ENCODE measurements around the gene CHADL.

DNA sequence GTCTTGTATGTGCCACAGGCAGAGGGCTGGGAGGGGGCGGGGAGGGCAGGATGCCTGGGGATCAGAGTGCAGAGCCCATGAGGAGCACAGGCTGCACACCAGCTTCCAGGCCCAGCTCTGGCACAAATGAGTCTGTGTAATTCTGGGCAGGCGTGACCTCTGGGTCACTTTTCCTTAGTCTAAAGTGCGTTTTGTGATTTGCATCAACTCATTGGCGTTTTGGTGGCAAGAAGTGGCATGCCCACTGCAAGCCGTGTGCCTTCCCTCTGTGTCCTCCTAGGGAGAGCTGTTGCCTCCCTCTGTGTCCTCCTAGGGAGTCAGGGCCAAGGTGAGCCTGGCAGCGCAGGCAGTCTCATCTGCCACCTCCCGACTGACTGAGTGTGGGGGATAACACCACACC is 17.2 kb downstream of the CHADL start:
- TF ChIP-seq, protein P1, sequence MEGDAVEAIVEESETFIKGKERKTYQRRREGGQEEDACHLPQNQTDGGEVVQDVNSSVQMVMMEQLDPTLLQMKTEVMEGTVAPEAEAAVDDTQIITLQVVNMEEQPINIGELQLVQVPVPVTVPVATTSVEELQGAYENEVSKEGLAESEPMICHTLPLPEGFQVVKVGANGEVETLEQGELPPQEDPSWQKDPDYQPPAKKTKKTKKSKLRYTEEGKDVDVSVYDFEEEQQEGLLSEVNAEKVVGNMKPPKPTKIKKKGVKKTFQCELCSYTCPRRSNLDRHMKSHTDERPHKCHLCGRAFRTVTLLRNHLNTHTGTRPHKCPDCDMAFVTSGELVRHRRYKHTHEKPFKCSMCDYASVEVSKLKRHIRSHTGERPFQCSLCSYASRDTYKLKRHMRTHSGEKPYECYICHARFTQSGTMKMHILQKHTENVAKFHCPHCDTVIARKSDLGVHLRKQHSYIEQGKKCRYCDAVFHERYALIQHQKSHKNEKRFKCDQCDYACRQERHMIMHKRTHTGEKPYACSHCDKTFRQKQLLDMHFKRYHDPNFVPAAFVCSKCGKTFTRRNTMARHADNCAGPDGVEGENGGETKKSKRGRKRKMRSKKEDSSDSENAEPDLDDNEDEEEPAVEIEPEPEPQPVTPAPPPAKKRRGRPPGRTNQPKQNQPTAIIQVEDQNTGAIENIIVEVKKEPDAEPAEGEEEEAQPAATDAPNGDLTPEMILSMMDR (IDR thresholded peaks at IDR 0.05), result no peak
- TF ChIP-seq RFX5 (IDR thresholded peaks at IDR 0.05; ENCODE audit: low read length) (no peak), TAF1 (IDR thresholded peaks at IDR 0.05; ENCODE audit: borderline replicate concordance, low read depth, low read length) (no peak), GATA2 (CRISPR knock-in tag; IDR thresholded peaks at IDR 0.05) (no peak), RAD21 (IDR thresholded peaks at IDR 0.05; ENCODE audit: low read length) (no peak), EZH2phosphoT487 (IDR thresholded peaks at IDR 0.05; ENCODE audit: borderline replicate concordance, low read depth) (no peak), POLR2AphosphoS5 (IDR thresholded peaks at IDR 0.05; ENCODE audit: low read depth, low read length) (no peak)
- TF ChIP-seq, protein P2, sequence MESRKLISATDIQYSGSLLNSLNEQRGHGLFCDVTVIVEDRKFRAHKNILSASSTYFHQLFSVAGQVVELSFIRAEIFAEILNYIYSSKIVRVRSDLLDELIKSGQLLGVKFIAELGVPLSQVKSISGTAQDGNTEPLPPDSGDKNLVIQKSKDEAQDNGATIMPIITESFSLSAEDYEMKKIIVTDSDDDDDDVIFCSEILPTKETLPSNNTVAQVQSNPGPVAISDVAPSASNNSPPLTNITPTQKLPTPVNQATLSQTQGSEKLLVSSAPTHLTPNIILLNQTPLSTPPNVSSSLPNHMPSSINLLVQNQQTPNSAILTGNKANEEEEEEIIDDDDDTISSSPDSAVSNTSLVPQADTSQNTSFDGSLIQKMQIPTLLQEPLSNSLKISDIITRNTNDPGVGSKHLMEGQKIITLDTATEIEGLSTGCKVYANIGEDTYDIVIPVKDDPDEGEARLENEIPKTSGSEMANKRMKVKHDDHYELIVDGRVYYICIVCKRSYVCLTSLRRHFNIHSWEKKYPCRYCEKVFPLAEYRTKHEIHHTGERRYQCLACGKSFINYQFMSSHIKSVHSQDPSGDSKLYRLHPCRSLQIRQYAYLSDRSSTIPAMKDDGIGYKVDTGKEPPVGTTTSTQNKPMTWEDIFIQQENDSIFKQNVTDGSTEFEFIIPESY (IDR thresholded peaks at IDR 0.05; ENCODE audit: borderline replicate concordance, low read depth), result no peak
- TF ChIP-seq, protein P3, sequence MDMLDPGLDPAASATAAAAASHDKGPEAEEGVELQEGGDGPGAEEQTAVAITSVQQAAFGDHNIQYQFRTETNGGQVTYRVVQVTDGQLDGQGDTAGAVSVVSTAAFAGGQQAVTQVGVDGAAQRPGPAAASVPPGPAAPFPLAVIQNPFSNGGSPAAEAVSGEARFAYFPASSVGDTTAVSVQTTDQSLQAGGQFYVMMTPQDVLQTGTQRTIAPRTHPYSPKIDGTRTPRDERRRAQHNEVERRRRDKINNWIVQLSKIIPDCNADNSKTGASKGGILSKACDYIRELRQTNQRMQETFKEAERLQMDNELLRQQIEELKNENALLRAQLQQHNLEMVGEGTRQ (IDR thresholded peaks at IDR 0.05; ENCODE audit: borderline replicate concordance, low read depth, low read length), result no peak
- TF ChIP-seq, protein P4, sequence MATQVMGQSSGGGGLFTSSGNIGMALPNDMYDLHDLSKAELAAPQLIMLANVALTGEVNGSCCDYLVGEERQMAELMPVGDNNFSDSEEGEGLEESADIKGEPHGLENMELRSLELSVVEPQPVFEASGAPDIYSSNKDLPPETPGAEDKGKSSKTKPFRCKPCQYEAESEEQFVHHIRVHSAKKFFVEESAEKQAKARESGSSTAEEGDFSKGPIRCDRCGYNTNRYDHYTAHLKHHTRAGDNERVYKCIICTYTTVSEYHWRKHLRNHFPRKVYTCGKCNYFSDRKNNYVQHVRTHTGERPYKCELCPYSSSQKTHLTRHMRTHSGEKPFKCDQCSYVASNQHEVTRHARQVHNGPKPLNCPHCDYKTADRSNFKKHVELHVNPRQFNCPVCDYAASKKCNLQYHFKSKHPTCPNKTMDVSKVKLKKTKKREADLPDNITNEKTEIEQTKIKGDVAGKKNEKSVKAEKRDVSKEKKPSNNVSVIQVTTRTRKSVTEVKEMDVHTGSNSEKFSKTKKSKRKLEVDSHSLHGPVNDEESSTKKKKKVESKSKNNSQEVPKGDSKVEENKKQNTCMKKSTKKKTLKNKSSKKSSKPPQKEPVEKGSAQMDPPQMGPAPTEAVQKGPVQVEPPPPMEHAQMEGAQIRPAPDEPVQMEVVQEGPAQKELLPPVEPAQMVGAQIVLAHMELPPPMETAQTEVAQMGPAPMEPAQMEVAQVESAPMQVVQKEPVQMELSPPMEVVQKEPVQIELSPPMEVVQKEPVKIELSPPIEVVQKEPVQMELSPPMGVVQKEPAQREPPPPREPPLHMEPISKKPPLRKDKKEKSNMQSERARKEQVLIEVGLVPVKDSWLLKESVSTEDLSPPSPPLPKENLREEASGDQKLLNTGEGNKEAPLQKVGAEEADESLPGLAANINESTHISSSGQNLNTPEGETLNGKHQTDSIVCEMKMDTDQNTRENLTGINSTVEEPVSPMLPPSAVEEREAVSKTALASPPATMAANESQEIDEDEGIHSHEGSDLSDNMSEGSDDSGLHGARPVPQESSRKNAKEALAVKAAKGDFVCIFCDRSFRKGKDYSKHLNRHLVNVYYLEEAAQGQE (IDR thresholded peaks at IDR 0.05; ENCODE audit: low read depth, low read length), result no peak
- TF ChIP-seq, protein P5, sequence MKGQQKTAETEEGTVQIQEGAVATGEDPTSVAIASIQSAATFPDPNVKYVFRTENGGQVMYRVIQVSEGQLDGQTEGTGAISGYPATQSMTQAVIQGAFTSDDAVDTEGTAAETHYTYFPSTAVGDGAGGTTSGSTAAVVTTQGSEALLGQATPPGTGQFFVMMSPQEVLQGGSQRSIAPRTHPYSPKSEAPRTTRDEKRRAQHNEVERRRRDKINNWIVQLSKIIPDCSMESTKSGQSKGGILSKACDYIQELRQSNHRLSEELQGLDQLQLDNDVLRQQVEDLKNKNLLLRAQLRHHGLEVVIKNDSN (IDR thresholded peaks at IDR 0.05; ENCODE audit: borderline replicate concordance, low read depth), result no peak
- TF ChIP-seq, protein P6, sequence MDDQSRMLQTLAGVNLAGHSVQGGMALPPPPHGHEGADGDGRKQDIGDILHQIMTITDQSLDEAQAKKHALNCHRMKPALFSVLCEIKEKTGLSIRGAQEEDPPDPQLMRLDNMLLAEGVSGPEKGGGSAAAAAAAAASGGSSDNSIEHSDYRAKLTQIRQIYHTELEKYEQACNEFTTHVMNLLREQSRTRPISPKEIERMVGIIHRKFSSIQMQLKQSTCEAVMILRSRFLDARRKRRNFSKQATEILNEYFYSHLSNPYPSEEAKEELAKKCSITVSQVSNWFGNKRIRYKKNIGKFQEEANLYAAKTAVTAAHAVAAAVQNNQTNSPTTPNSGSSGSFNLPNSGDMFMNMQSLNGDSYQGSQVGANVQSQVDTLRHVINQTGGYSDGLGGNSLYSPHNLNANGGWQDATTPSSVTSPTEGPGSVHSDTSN (IDR thresholded peaks at IDR 0.05), result no peak

Data from SK-N-SH (cell line).